Heart left ventricle (tissue), 13 donors: ENCODE measurements around the gene C4orf51.

Source experiments
- CTCF ChIP-seq, 12 donors: fragments of 200-600 bp; sonication (generic) in 4 of 12; IDR thresholded peaks; one replicate each; pipeline versions ENCODE4 v1.5.0 to v1.8.0; 2018 to 2022; ENCODE audit warnings: antibody characterized with exemption in 12 of 12, mild to moderate bottlenecking in 5 of 12
- POLR2A ChIP-seq, 2 donors: fragments of 450-650 bp; IDR thresholded peaks; one replicate each; pipeline ENCODE4 v1.6.1; 2017; ENCODE audit warnings: antibody characterized with exemption in 2 of 2, mild to moderate bottlenecking in 2 of 2, moderate library complexity in 2 of 2
- donor health status: ischemic (EF 13 %, LVEDD 7.1; RV severe dilation, severe dysfunction).
- donor health status: DM: no; HTN: yes; CAD: no.
- donor health status: DM: no; HTN: no; CAD: no.
- donor health status: ischemic (EF 25% LVEDD 6.9; RV normal size, moderate dysfunction).
- donor health status: ischemic (EF 25% LVEDD 5.7; RV mildly dilated, moderate dysfunction).
- donor health status: ischemic (EF 35%, LVEDD 5.7; RV mildly dilated, moderate dysfunction).
- donor health status: nonischemic (EF 11% LVEDD 7.7; RV severe dilation, severe dysfunction).
- donor health status: DM: yes; HTN: yes; CAD: no.
- donor health status: PGD.
- donor health status: ischemic (EF 29% LVEDD 5.4; RV normal size, mild dysfunction).
- donor health status: nonischemic (EF 23%, LVEDD 6.1; RV moderate dilation, normal function).

- no peak for TF ChIP-seq CTCF (IDR thresholded peaks at IDR 0.05)
- no peak for TF ChIP-seq POLR2A (IDR thresholded peaks at IDR 0.05)
These were observed 16.8 kb upstream of the C4orf51 start for GRCh38 chr4:145663194-145663593.
